HepG2 (cell line): Measurements from ENCODE around the gene TLR6. TPM values are rescaled to one million over a fixed set of nuclear protein-coding genes. Genes with fewer than 3 reads are reported as not detected.

Experiments
- ATF7-NPFF ChIP-seq: sonication (generic); formaldehyde crosslinking; IDR thresholded peaks from 2 replicates; pipeline ENCODE4 v1.8.1; 2023; ENCODE audit warnings: mild to moderate bottlenecking, low read depth, missing genetic modification reagents, moderate library complexity
- GLMP ChIP-seq: sonication (generic); formaldehyde crosslinking; IDR thresholded peaks from 2 replicates; pipeline ENCODE4 v1.9.0; 2021; ENCODE audit warnings: missing genetic modification reagents, mild to moderate bottlenecking, borderline replicate concordance
- GTF3A ChIP-seq: sonication (generic); formaldehyde crosslinking; conservative IDR thresholded peaks from 2 replicates; pipeline ENCODE4 v1.4.0; 2020; ENCODE audit warnings: mild to moderate bottlenecking, missing genetic modification reagents
- HBP1 ChIP-seq: IDR thresholded peaks from 2 replicates; pipeline ENCODE4 v1.6.1; 2016; ENCODE audit warnings: low read depth, control low read depth
- HOXD1 ChIP-seq: sonication (generic); formaldehyde crosslinking; IDR thresholded peaks from 2 replicates; pipeline ENCODE4 v1.5.0; 2020; ENCODE audit warnings: missing genetic modification reagents
- ISL2 ChIP-seq: sonication (generic); formaldehyde crosslinking; IDR thresholded peaks from 2 replicates; pipeline ENCODE4 v1.5.0; 2020; ENCODE audit warnings: missing genetic modification reagents
- MEIS1 ChIP-seq: sonication (generic); formaldehyde crosslinking; IDR thresholded peaks from 2 replicates; pipeline ENCODE4 v1.9.0; 2021; ENCODE audit warnings: mild to moderate bottlenecking, missing genetic modification reagents, moderate library complexity, borderline replicate concordance
- PCBP1 ChIP-seq: fragments of 200-400 bp; formaldehyde crosslinking; IDR thresholded peaks from 2 replicates; pipeline ENCODE4 v1.6.1; 2017; ENCODE audit warnings: mild to moderate bottlenecking, low read depth, low read length, borderline replicate concordance
- RBM39 ChIP-seq: fragments of 200-400 bp; formaldehyde crosslinking; IDR thresholded peaks from one replicate; pipeline ENCODE4 v1.6.1; 2018; ENCODE audit warnings: antibody characterized with exemption, mild to moderate bottlenecking, low read depth, low read length; ENCODE audit not compliant: poor library complexity, severe bottlenecking
- RXRA ChIP-seq: sonication (generic); formaldehyde crosslinking; IDR thresholded peaks from 2 replicates; pipeline ENCODE4 v1.5.1; 2020; ENCODE audit warnings: missing genetic modification reagents
- TBP ChIP-seq: sonication (generic); formaldehyde crosslinking; IDR thresholded peaks from 2 replicates; pipeline ENCODE4 v1.5.0; 2020; ENCODE audit warnings: missing genetic modification reagents
- ZBTB10 ChIP-seq: sonication (generic); formaldehyde crosslinking; IDR thresholded peaks from 2 replicates; pipeline ENCODE4 v1.4.0; 2020; ENCODE audit warnings: missing genetic modification reagents, borderline replicate concordance
- ZIK1 ChIP-seq: sonication (generic); formaldehyde crosslinking; IDR thresholded peaks from 2 replicates; pipeline ENCODE4 v1.5.0; 2020; ENCODE audit warnings: mild to moderate bottlenecking, low read depth, missing genetic modification reagents, borderline replicate concordance
- ZNF256 ChIP-seq: sonication (generic); formaldehyde crosslinking; conservative IDR thresholded peaks from 2 replicates; pipeline ENCODE4 v1.4.0; 2020; ENCODE audit warnings: missing genetic modification reagents
- ZNF687 ChIP-seq: sonication (generic); formaldehyde crosslinking; IDR thresholded peaks from 2 replicates; pipeline ENCODE4 v1.5.1; 2020; ENCODE audit warnings: mild to moderate bottlenecking, missing genetic modification reagents, moderate library complexity
- polyA plus RNA-seq, 8 experiments: library from polyadenylated mRNA; depleted of rRNA in 3 of 8; stranded (reverse) in 7 of 8; unstranded in 1 of 8; fragments of >200 nt; fragmentation: Illumina TruSeq in 4 of 8; extraction: Trizol in 4 of 8; gene quantifications; 2 replicates each; pipeline versions ENCODE4 v1.2.1 to v1.2.3, GENCODE V29; 2011 to 2016; ENCODE audit warnings: low read depth in 4 of 8, missing spikeins in 1 of 8, mixed read lengths in 1 of 8; ENCODE audit not compliant: insufficient read depth in 1 of 8
- total RNA-seq, 5 experiments: library from RNA; depleted of rRNA; stranded (reverse); fragments of >200 nt; fragmentation: Illumina TruSeq; extraction: Trizol; gene quantifications; 2 replicates each; pipeline ENCODE4 v1.2.3, GENCODE V29; 2016; ENCODE audit warnings: low read depth in 1 of 5

TLR6 gene
- total and polyA plus RNA-seq, 2 of the 13 experiments (the other 11 are each of a cell fraction or from before 2014, with no cell fraction given) = 0.33 to 0.71 TPM

GRCh38 chr4:38868059-38868960, 11.7 kb upstream of the TLR6 start (continued):
- TF ChIP-seq GLMP (no peak), RXRA (CRISPR knock-in tag) (peak; percentile 55; the same call in 1 of the 2 replicates), GTF3A (CRISPR knock-in tag) (0 out of 2 replicates have a peak, but pooled peaks have one; percentile 5), HBP1 (CRISPR knock-in tag) (no peak), ZNF687 (peak; percentile 91), ISL2 (CRISPR knock-in tag) (peak; percentile 47; the same call in 1 of the 2 replicates), ZNF256 (0 out of 2 replicates have a peak, but pooled peaks have one; percentile 27), PCBP1 (0 out of 2 replicates have a peak, but pooled peaks have one; percentile 68), ATF7-NPFF (CRISPR knock-in tag) (no peak), RBM39 (peak; percentile 27), MEIS1 (CRISPR knock-in tag) (peak; percentile 49; the same call in 1 of the 2 replicates), TBP (CRISPR knock-in tag) (no peak), ZBTB10 (0 out of 2 replicates have a peak, but pooled peaks have one; percentile 61), ZIK1 (CRISPR knock-in tag) (peak; percentile 45; the same call in 1 of the 2 replicates), HOXD1 (CRISPR knock-in tag) (0 out of 2 replicates have a peak, but pooled peaks have one; percentile 29)
